Stomach (tissue), 9 donors: ENCODE data around the gene GRAMD2B. TPM values are rescaled to one million over a fixed set of nuclear protein-coding genes. Genes with fewer than 3 reads are reported as not detected.
"Not testable (repeated sequence)": the region's sequence is repeated elsewhere in the genome, so short reads cannot be mapped to it uniquely, and the experiment has no call there.

Experiments used
- DNase-seq, 2 donors: peaks; one replicate each; pipeline versions ENCODE4 v3.0.0 to v3.0.0-alpha.2; 2013 to 2019
- H3K27ac ChIP-seq, 5 donors: fragments of 200-600 bp in 4 of 5; sonication (generic) in 4 of 5; one replicate each; pipeline ENCODE4 v1.5.1; 2013 to 2019; ENCODE audit warnings: mild to moderate bottlenecking in 1 of 5, moderate library complexity in 1 of 5
- H3K27me3 ChIP-seq, 3 donors: fragments of 200-600 bp; sonication (generic); one replicate each; pipeline ENCODE4 v1.5.1; 2017 to 2019; ENCODE audit warnings: mixed run types in 1 of 3
- H3K36me3 ChIP-seq, 4 donors: fragments of 200-600 bp; sonication (generic); 1 replicate in 3 of 4; 2 replicates in 1 of 4; pipeline ENCODE4 v1.5.1; 2016 to 2019
- H3K4me1 ChIP-seq, 4 donors: fragments of 200-600 bp; sonication (generic); one replicate each; pipeline ENCODE4 v1.5.1; 2016 to 2019
- H3K4me3 ChIP-seq, 4 donors: fragments of 200-600 bp; sonication (generic) in 3 of 4; one replicate each; pipeline ENCODE4 v1.5.1; 2016 to 2019; ENCODE audit warnings: mild to moderate bottlenecking in 1 of 4
- H3K9me3 ChIP-seq, 4 donors: fragments of 200-600 bp; sonication (generic); one replicate each; pipeline ENCODE4 v1.5.1; 2016 to 2019
- CTCF ChIP-seq, 7 experiments: fragments of 450-650 bp in 4 of 7; fragments of 200-600 bp in 3 of 7; sonication (generic) in 3 of 7; IDR thresholded peaks; one replicate each; pipeline ENCODE4 v1.5.1; 2016 to 2019; ENCODE audit warnings: antibody characterized with exemption in 7 of 7, control low read depth in 2 of 7, mild to moderate bottlenecking in 1 of 7
- EP300 ChIP-seq: sonication (generic); formaldehyde crosslinking; IDR thresholded peaks from one replicate; pipeline ENCODE4 v1.6.1; 2017; ENCODE audit warnings: antibody characterized with exemption
- POLR2A ChIP-seq, 4 donors: fragments of 450-650 bp; IDR thresholded peaks; one replicate each; pipeline ENCODE4 v1.6.1; 2016; ENCODE audit warnings: antibody characterized with exemption in 4 of 4, control low read depth in 2 of 4, mild to moderate bottlenecking in 1 of 4, moderate library complexity in 1 of 4
- POLR2AphosphoS5 ChIP-seq, 3 donors: sonication (generic); formaldehyde crosslinking; IDR thresholded peaks; one replicate each; pipeline ENCODE4 v1.6.1; 2016; ENCODE audit warnings: antibody characterized with exemption in 3 of 3
- WGBS, 5 donors: extraction: QIAGEN DNeasy Blood & Tissue Kit in 3 of 5; methylation state at CpG; one replicate each; pipeline versions ENCODE4 v1.1.5 to v1.1.7; 2013 to 2018; 5-methylcytosine and 5-hydroxymethylcytosine counted together
- intact Hi-C: fragments of 100-400 bp; cut with DNase I; formaldehyde crosslinking; loops from one replicate; pipeline ENCODE4 v1.15.1; 2023; ENCODE audit warnings: low total_unique reads
- polyA plus RNA-seq, 3 donors: library from polyadenylated mRNA; stranded (reverse); fragments of 200-250 nt; gene quantifications; one replicate each; pipeline ENCODE4 v1.2.3, GENCODE V29; 2013
- total RNA-seq, 5 donors: library from RNA; depleted of rRNA; stranded (reverse); fragments of >200 nt; gene quantifications; one replicate each; pipeline versions ENCODE4 v1.1.0 to v1.2.3, GENCODE V29; 2014 to 2016
- donor health status: healthy with polysubstance abuse.
- donor health status: Bipolar disorder and iron deficiency.
- donor health status: healthy.

GRAMD2B gene
- total and polyA plus RNA-seq, 8 donors = 5.7 to 69.6 (median 23.7) TPM

- H3K4me1 ChIP-seq = peaks cover 4 to 25% (median 9%) of the 10 kb centered on the region in 4 donors
- no peak for DNase-seq
- no peaks in the 10 kb centered on the region for H3K9me3 ChIP-seq
- H3K36me3 ChIP-seq = no peaks in the 10 kb centered on the region
- intact Hi-C loops = no loop called here
- WGBS, 5 donors = 85 to 90% (median 87%) methylated on average over 9 of the region's 9 CpGs
- H3K27ac ChIP-seq = peak overlapping the region in 4 of 5 donors; percentile 32 to 74 (median 52)
- no peaks in the 10 kb centered on the region for H3K27me3 ChIP-seq
- TF ChIP-seq POLR2A (IDR thresholded peaks at IDR 0.05) (no peak), EP300 (no peak), CTCF (IDR thresholded peaks at IDR 0.05) (no peak), POLR2AphosphoS5 (IDR thresholded peaks at IDR 0.05) (no peak)
- H3K4me3 ChIP-seq = no peak overlapping the region
Measured at GRCh38 chr5:126514558-126515141, 91.4 kb downstream of the GRAMD2B start.

- Histone ChIP-seq H3K9me3 (no peaks in the 10 kb centered on the region), H3K27me3 (no peaks in the 10 kb centered on the region), H3K4me1 (peaks cover 9 to 28% (median 14%) of the 10 kb centered on the region in 4 donors), H3K27ac (peak overlapping the region in 3 of 5 donors; percentile 33 to 74 (median 72)), H3K36me3 (no peaks in the 10 kb centered on the region), H3K4me3 (no peak overlapping the region)
- no peak for DNase-seq
- TF ChIP-seq EP300 = no peak
- no peak for TF ChIP-seq CTCF (IDR thresholded peaks at IDR 0.05)
- no peak for TF ChIP-seq POLR2AphosphoS5 (IDR thresholded peaks at IDR 0.05)
- TF ChIP-seq POLR2A (IDR thresholded peaks at IDR 0.05) = no peak
- intact Hi-C loops = no loop called here
Measured at GRCh38 chr5:126515337-126515736, 92.1 kb downstream of the GRAMD2B start.

GRCh38 chr5:126516133-126516532 lies 92.9 kb downstream of the GRAMD2B start:
- DNase-seq = peak in 1 of 2 donors; percentile 62
- Histone ChIP-seq H3K27ac (peak overlapping the region in 1 of 5 donors; percentile 4), H3K4me1 (peaks cover 12 to 36% (median 16%) of the 10 kb centered on the region in 4 donors), H3K9me3 (no peaks in the 10 kb centered on the region), H3K4me3 (no peak overlapping the region), H3K36me3 (no peaks in the 10 kb centered on the region), H3K27me3 (no peaks in the 10 kb centered on the region)
- 57 to 80% (median 77%) methylated on average over 1 of the region's 1 CpG for WGBS, 5 donors
- no peak for TF ChIP-seq POLR2A (IDR thresholded peaks at IDR 0.05)
- intact Hi-C loops = no loop called here

- Histone ChIP-seq H3K36me3 (no peaks in the 10 kb centered on the region), H3K9me3 (no peaks in the 10 kb centered on the region), H3K4me1 (peaks cover 12 to 40% (median 16%) of the 10 kb centered on the region in 4 donors), H3K4me3 (no peak overlapping the region), H3K27ac (no peak overlapping the region), H3K27me3 (no peaks in the 10 kb centered on the region)
- TF ChIP-seq POLR2A (IDR thresholded peaks at IDR 0.05) (no peak), EP300 (no peak), POLR2AphosphoS5 (IDR thresholded peaks at IDR 0.05) (no peak), CTCF (IDR thresholded peaks at IDR 0.05) (no peak)
- DNase-seq = no peak
- intact Hi-C loops = no loop called here
Measured at GRCh38 chr5:126516852-126517251, 93.6 kb downstream of the GRAMD2B start.

GRCh38 chr5:126519223-126519622 lies 96.0 kb downstream of the GRAMD2B start:
- H3K4me3 ChIP-seq, H3K36me3 ChIP-seq, H3K9me3 ChIP-seq, intact Hi-C loops, H3K27me3 ChIP-seq, DNase-seq: not testable (repeated sequence)
- Histone ChIP-seq H3K4me1 (peaks cover 12 to 40% (median 16%) of the 10 kb centered on the region in 4 donors), H3K27ac (peak overlapping the region in 4 of 5 donors; percentile 51 to 87 (median 68))
- WGBS, 5 donors = 77 to 89% (median 85%) methylated on average over 4 of the region's 4 CpGs
